Measurements from ENCODE around the gene TBC1D3B. TPM values are rescaled to one million over a fixed set of nuclear protein-coding genes. Genes with fewer than 3 reads are reported as not detected.
"Not testable (repeated sequence)": the region's sequence is repeated elsewhere in the genome, so short reads cannot be mapped to it uniquely, and the experiment has no call there.

The TBC1D3B gene
- total RNA-seq, 1 donor from 2014 or later, result 11.1 TPM

- Histone ChIP-seq H3K4me1 (peaks cover 7% of the 10 kb centered on the region), H3K27ac (peak overlapping the region; percentile 24), H3K9me3 (no peaks in the 10 kb centered on the region), H3K36me3 (no peaks in the 10 kb centered on the region), H3K4me3 (no peak overlapping the region), H3K27me3 (ENCODE audit: low read depth) (no peaks in the 10 kb centered on the region)
- DNase-seq (peak; percentile 73), ATAC-seq (peak; percentile 86 to 91)
- no peak for TF ChIP-seq CTCF (IDR thresholded peaks at IDR 0.05)
- intact Hi-C loops (cut with DNase I), result no loop called here
These were observed 12.5 kb upstream of the TBC1D3B start for GRCh38 chr17:36188891-36189306.

GRCh38 chr17:36187943-36188665, 11.7 kb upstream of the TBC1D3B start:
- H3K4me1 ChIP-seq; intact Hi-C loops (cut with DNase I); H3K9me3 ChIP-seq; H3K4me3 ChIP-seq; H3K27me3 ChIP-seq (ENCODE audit: low read depth); DNase-seq; ATAC-seq; H3K36me3 ChIP-seq: not testable (repeated sequence)
- peak overlapping the region; percentile 24 for H3K27ac ChIP-seq

GRCh38 chr17:36186810-36187763, 10.7 kb upstream of the TBC1D3B start:
- intact Hi-C loops (cut with DNase I); DNase-seq; H3K9me3 ChIP-seq; H3K4me3 ChIP-seq; ATAC-seq; H3K27me3 ChIP-seq (ENCODE audit: low read depth); H3K36me3 ChIP-seq; H3K27ac ChIP-seq; H3K4me1 ChIP-seq: not testable (repeated sequence)

- DNase-seq (no peak), ATAC-seq (no peak)
- TF ChIP-seq CTCF (IDR thresholded peaks at IDR 0.05), result no peak
- Histone ChIP-seq H3K27ac (no peak overlapping the region), H3K9me3 (no peaks in the 10 kb centered on the region), H3K4me3 (no peak overlapping the region), H3K36me3 (no peaks in the 10 kb centered on the region), H3K4me1 (no peaks in the 10 kb centered on the region), H3K27me3 (ENCODE audit: low read depth) (peaks cover 10% of the 10 kb centered on the region)
- intact Hi-C loops (cut with DNase I), result no loop called here
These were observed 9.0 kb upstream of the TBC1D3B start for GRCh38 chr17:36185416-36185815.

- H3K36me3 ChIP-seq, result no peaks in the 10 kb centered on the region
- H3K27ac ChIP-seq, result peak overlapping the region; percentile 76
- DNase-seq (no peak), ATAC-seq (peak in 1 of 2 donors; percentile 3)
- intact Hi-C loops (cut with DNase I), result no loop called here
- H3K4me3 ChIP-seq, result peak overlapping the region; percentile 60
- no peak for TF ChIP-seq CTCF (IDR thresholded peaks at IDR 0.05)
- peaks cover 10% of the 10 kb centered on the region for H3K27me3 ChIP-seq (ENCODE audit: low read depth)
- no peaks in the 10 kb centered on the region for H3K9me3 ChIP-seq
- no peaks in the 10 kb centered on the region for H3K4me1 ChIP-seq
These were observed 7.8 kb upstream of the TBC1D3B start for GRCh38 chr17:36184023-36184765.
